Measurements from ENCODE around the gene PDE6C. TPM values are rescaled to one million over a fixed set of nuclear protein-coding genes. Genes with fewer than 3 reads are reported as not detected.

The PDE6C gene
- not detected in 2 replicates for total RNA-seq (2012; rRNA removed)
- polyA plus RNA-seq (2012; rRNA removed), result not detected in 2 replicates
- not detected in 2 replicates for polyA plus RNA-seq (2012; cell fraction: cytosol; rRNA removed)
- polyA plus RNA-seq (2012; cell fraction: nucleus; rRNA removed; ENCODE audit: low replicate concordance), result not detected in 2 replicates
- not detected for Bru-seq, nascent RNA
- not detected for BruChase-seq, experiment 1, labeled RNA remaining after a 6-hour chase
- not detected for BruChase-seq, experiment 2, labeled RNA remaining after a 2-hour chase
- long read RNA-seq, result 0 reads

- H2AFZ ChIP-seq (replicated peaks; ENCODE audit: low read length, poor library complexity), result no peak within 1 kb of the TSS
- CTCF ChIA-PET, result interaction anchor here (0.6 kb wide), 1 partner anchor 136 kb away, joined by 3 read pairs; no protein-coding TSS in a partner anchor
- H3K36me3 ChIP-seq (ENCODE audit: control insufficient read depth, insufficient read depth, low read length), result no peaks in the 10 kb centered on the region
- TF ChIP-seq CHD1 (IDR thresholded peaks at IDR 0.05; ENCODE audit: low read depth, low read length), result no peak
- no peak for TF ChIP-seq NFE2L2 (IDR thresholded peaks at IDR 0.05; ENCODE audit: low read depth, low read length)
- no peak for TF ChIP-seq CTCF (conservative IDR thresholded peaks at IDR 0.05; ENCODE audit: low read depth, low read length)
- no peak within 1 kb of the TSS for H2BK15ac ChIP-seq (ENCODE audit: low read depth, low read length)
- H3K9me1 ChIP-seq (ENCODE audit: insufficient read depth, low read length), result no peaks in the 10 kb centered on the region
- no peak within 1 kb of the TSS for H3K14ac ChIP-seq (replicated peaks; ENCODE audit: low read depth, low read length)
- H4K91ac ChIP-seq (ENCODE audit: insufficient read depth, low read depth, low read length), result no peak within 1 kb of the TSS
- WGBS, 2 experiments (ENCODE audit: extremely low coverage in 2 of 2, insufficient read length in 1 of 2), result 29% methylated on average over 1 of the region's 6 CpGs; no CpG with 5 or more reads in 1 of the 2 experiments
- H2AK5ac ChIP-seq (ENCODE audit: low read depth, low read length), result no peak within 1 kb of the TSS
- no peaks in the 10 kb centered on the region for H3K9me3 ChIP-seq (ENCODE audit: control insufficient read depth, insufficient read depth, low read length)
- BruUV-seq (replicated peaks), result no TSS peak
- no peak within 1 kb of the TSS for H2AK9ac ChIP-seq (replicated peaks; ENCODE audit: low read depth, low read length, poor library complexity)
- intact Hi-C loops (cut with micrococcal nuclease), result no loop called here
- dilution Hi-C loops (cut with HindIII; ENCODE audit: low sequenced_read_pairs, unreplicated experiment), result no loop called here
- H2BK5ac ChIP-seq (ENCODE audit: low read depth, low read length, poor library complexity, severe bottlenecking), result no peak within 1 kb of the TSS
- ATAC-seq (ENCODE audit: low read depth) (no peak), DNase-seq (no peak)
- H3K4ac ChIP-seq (ENCODE audit: low read depth, low read length), result no peak within 1 kb of the TSS
- H2BK120ac ChIP-seq (ENCODE audit: low read depth, low read length), result no peak within 1 kb of the TSS
- H4K5ac ChIP-seq (ENCODE audit: low read depth, low read length), result no peak within 1 kb of the TSS
- H3K56ac ChIP-seq (ENCODE audit: extremely low read depth, insufficient read depth, low read length), result no peak within 1 kb of the TSS
- in situ Hi-C loops (cut with MboI; ENCODE audit: low sequenced_read_pairs), result no loop called here
- H4K8ac ChIP-seq (ENCODE audit: low read depth in 2 of 2, low read length in 2 of 2), result no peak within 1 kb of the TSS
- H3K9ac ChIP-seq (ENCODE audit: low read depth, low read length), result no peak within 1 kb of the TSS
- H3K4me3 ChIP-seq (ENCODE audit: insufficient read depth, low read depth, low read length), result no peak within 1 kb of the TSS
- no peaks in the 10 kb centered on the region for H3K79me1 ChIP-seq (ENCODE audit: low read depth in 1 of 2, low read length in 2 of 2)
- no peaks in the 10 kb centered on the region for H4K20me1 ChIP-seq (ENCODE audit: insufficient read depth, low read length)
- H2BK20ac ChIP-seq (ENCODE audit: low read depth, low read length), result no peak within 1 kb of the TSS
- H3K18ac ChIP-seq (ENCODE audit: low read depth, low read length), result no peak within 1 kb of the TSS
- no peak within 1 kb of the TSS for H3K27ac ChIP-seq (ENCODE audit: insufficient read depth, low read length)
- POLR2A ChIA-PET (ENCODE audit: unreplicated experiment), result no interaction called here
- peaks cover 12% of the 10 kb centered on the region for H3K27me3 ChIP-seq (ENCODE audit: control insufficient read depth, insufficient read depth, low read length)
- no peak within 1 kb of the TSS for H3K4me2 ChIP-seq (ENCODE audit: low read depth, low read length)
- no peaks in the 10 kb centered on the region for H3K4me1 ChIP-seq (ENCODE audit: control insufficient read depth, insufficient read depth, low read length)
- H3K23ac ChIP-seq (ENCODE audit: low read depth, low read length), result no peak within 1 kb of the TSS
Measured at GRCh38 chr10:93612311-93612710, at the start of gene PDE6C. TSS of gene PDE6C (plus strand) at chr10:93612537. CDS start at chr10:93612726, 189 bp downstream.
